ENCODE data around the gene L3MBTL4. TPM values are rescaled to one million over a fixed set of nuclear protein-coding genes. Genes with fewer than 3 reads are reported as not detected.

Gene L3MBTL4
- total and polyA plus RNA-seq, 9 of the 15 experiments (the other 6 are each of a cell fraction or from before 2014, with no cell fraction given) = not detected

GRCh38 chr18:5995626-5996025 lies 419.1 kb downstream of the L3MBTL4 start:
- WGBS (ENCODE audit: insufficient coverage, low coverage, missing lambda C conversion rate) = 2% methylated on average over 4 of the region's 4 CpGs

GRCh38 chr18:5993938-5994337 lies 420.8 kb downstream of the L3MBTL4 start:
- DNase-seq (ENCODE audit: extremely low read depth in 1 of 4, low spot score in 3 of 4) = no peak
- Histone ChIP-seq H3K4me3 (no peak overlapping the region), H3K9me3 (replicated peaks; ENCODE audit: control insufficient read depth, insufficient read depth, low read depth, low read length) (no peaks in the 10 kb centered on the region), H3K4me1 (replicated peaks in 1 of 2; ENCODE audit: control insufficient read depth in 2 of 2, insufficient read depth in 2 of 2, low read length in 2 of 2) (no peaks in the 10 kb centered on the region), H2AFZ (ENCODE audit: low read depth, low read length) (no peak overlapping the region), H3K9me1 (ENCODE audit: control insufficient read depth, insufficient read depth, low read length) (no peaks in the 10 kb centered on the region), H3K9ac (ENCODE audit: insufficient read depth in 1 of 2, low read depth in 2 of 2, low read length in 2 of 2) (no peak overlapping the region), H3K4me2 (ENCODE audit: insufficient read depth, low read length) (no peak overlapping the region), H3K27me3 (ENCODE audit: control insufficient read depth in 2 of 2, insufficient read depth in 2 of 2, low read length in 2 of 2) (no peaks in the 10 kb centered on the region), H3K79me2 (ENCODE audit: control insufficient read depth, insufficient read depth, low read length) (no peaks in the 10 kb centered on the region), H3K36me3 (ENCODE audit: control insufficient read depth, insufficient read depth, low read length) (no peaks in the 10 kb centered on the region), H3K27ac (ENCODE audit: extremely low read depth, low read depth, low read length) (no peak overlapping the region), H4K20me1 (replicated peaks; ENCODE audit: control insufficient read depth, insufficient read depth, low read length) (no peaks in the 10 kb centered on the region)
- no peak for ATAC-seq
- FAIRE-seq = no peak
- in situ Hi-C loops (cut with MboI) (no loop called here), intact Hi-C loops (cut with micrococcal nuclease) (loop anchor here (2.0 kb wide), 1 partner anchor 19 kb away; no protein-coding TSS in a partner anchor)
- ChIA-PET POLR2A (no interaction called here), CTCF (ENCODE audit: low intra/inter-chr PET ratio) (no interaction called here)
- under 1% methylated on average over 9 of the region's 9 CpGs for WGBS (ENCODE audit: insufficient coverage, low coverage, missing lambda C conversion rate)
- no TSS peak for BruUV-seq (replicated peaks)
- no peak for TF ChIP-seq PHB (CRISPR knock-in tag; IDR thresholded peaks at IDR 0.05)
- no peak for TF ChIP-seq BDP1 (IDR thresholded peaks at IDR 0.05; ENCODE audit: insufficient read depth, insufficient read length)
- TF ChIP-seq ESRRB (CRISPR knock-in tag; IDR thresholded peaks at IDR 0.05; ENCODE audit: borderline replicate concordance) = no peak
- TF ChIP-seq E2F8 (IDR thresholded peaks at IDR 0.05; ENCODE audit: low read depth, partially characterized antibody) = no peak
- no peak for TF ChIP-seq ETV6 (IDR thresholded peaks at IDR 0.05; ENCODE audit: borderline replicate concordance in 1 of 2, low read depth in 2 of 2, low read length in 1 of 2)
- no peak for TF ChIP-seq ETV6 (CRISPR knock-in tag; IDR thresholded peaks at IDR 0.05; ENCODE audit: borderline replicate concordance)
- TF ChIP-seq TAL1 (IDR thresholded peaks at IDR 0.05) = no peak
- TF ChIP-seq NCOA2 (IDR thresholded peaks at IDR 0.05; ENCODE audit: partially characterized antibody in 2 of 2) = no peak
- TF ChIP-seq ZNF445 (CRISPR knock-in tag; IDR thresholded peaks at IDR 0.05; ENCODE audit: low read depth) = no peak
- no peak for TF ChIP-seq ATF3 (IDR thresholded peaks at IDR 0.05)
- TF ChIP-seq ATF3 (CRISPR knock-in tag; conservative IDR thresholded peaks at IDR 0.05) = no peak
- no peak for TF ChIP-seq NR3C1 (CRISPR knock-in tag; IDR thresholded peaks at IDR 0.05)

More at GRCh38 chr18:5995626-5996025, 419.1 kb downstream of the L3MBTL4 start:
- no peak overlapping the region for H3K27ac ChIP-seq (ENCODE audit: extremely low read depth, low read depth, low read length)
- ChIA-PET POLR2A (no interaction called here), CTCF (ENCODE audit: low intra/inter-chr PET ratio) (interaction anchor here (0.6 kb wide), 1 partner anchor 339 kb away, joined by 4 read pairs; no protein-coding TSS in a partner anchor)
- BruUV-seq (replicated peaks) = no TSS peak
- H3K9me3 ChIP-seq (replicated peaks; ENCODE audit: control insufficient read depth, insufficient read depth, low read depth, low read length) = no peaks in the 10 kb centered on the region
- H2AFZ ChIP-seq (ENCODE audit: low read depth, low read length) = no peak overlapping the region
- TF ChIP-seq LEF1 (IDR thresholded peaks at IDR 0.05) = no peak
- TF ChIP-seq MCM5 (IDR thresholded peaks at IDR 0.05; ENCODE audit: low read depth) = no peak
- no peak for TF ChIP-seq ZNF431 (CRISPR knock-in tag; IDR thresholded peaks at IDR 0.05)
- intact Hi-C loops (cut with micrococcal nuclease) (loop anchor here (2.0 kb wide), 1 partner anchor 21 kb away; no protein-coding TSS in a partner anchor), in situ Hi-C loops (cut with MboI) (no loop called here)
- no peaks in the 10 kb centered on the region for H3K27me3 ChIP-seq (ENCODE audit: control insufficient read depth in 2 of 2, insufficient read depth in 2 of 2, low read length in 2 of 2)
- H3K79me2 ChIP-seq (ENCODE audit: control insufficient read depth, insufficient read depth, low read length) = no peaks in the 10 kb centered on the region
- no peaks in the 10 kb centered on the region for H3K4me1 ChIP-seq (replicated peaks in 1 of 2; ENCODE audit: control insufficient read depth in 2 of 2, insufficient read depth in 2 of 2, low read length in 2 of 2)
- H3K36me3 ChIP-seq (ENCODE audit: control insufficient read depth, insufficient read depth, low read length) = no peaks in the 10 kb centered on the region
- no peaks in the 10 kb centered on the region for H4K20me1 ChIP-seq (replicated peaks; ENCODE audit: control insufficient read depth, insufficient read depth, low read length)
- no peak overlapping the region for H3K9ac ChIP-seq (ENCODE audit: insufficient read depth in 1 of 2, low read depth in 2 of 2, low read length in 2 of 2)
- H3K4me3 ChIP-seq = no peak overlapping the region
- ATAC-seq (no peak), DNase-seq (ENCODE audit: extremely low read depth in 1 of 4, low spot score in 3 of 4) (no peak), FAIRE-seq (no peak)
- H3K4me2 ChIP-seq (ENCODE audit: insufficient read depth, low read length) = no peak overlapping the region
- H3K9me1 ChIP-seq (ENCODE audit: control insufficient read depth, insufficient read depth, low read length) = no peaks in the 10 kb centered on the region

All from K562 (cell line).